Neural progenitor cell (in vitro differentiated cells): ENCODE measurements around the gene FBXO22. TPM values are rescaled to one million over a fixed set of nuclear protein-coding genes. Genes with fewer than 3 reads are reported as not detected.
A peak's percentile ranks its signal among the peaks of the same experiment; 100 is the strongest.
"Not testable (repeated sequence)": the region's sequence is repeated elsewhere in the genome, so short reads cannot be mapped to it uniquely, and the experiment has no call there.

Experiments
- DNase-seq: peaks from one replicate; pipeline ENCODE4 v3.0.0-alpha.2; 2016; ENCODE audit warnings: low spot score
- H2AFZ ChIP-seq: fragments of 200-600 bp; sonication (generic); replicated peaks from 2 replicates; pipeline ENCODE4 v1.6.1; 2016; ENCODE audit warnings: antibody characterized with exemption
- H3F3A ChIP-seq: fragments of 200-600 bp; sonication (generic); 2 replicates; pipeline ENCODE4 v1.6.1; 2016; ENCODE audit warnings: antibody characterized with exemption, low read depth
- H3K27ac ChIP-seq: fragments of 200-600 bp; sonication (generic); 2 replicates; pipeline ENCODE4 v1.5.1; 2016; ENCODE audit warnings: mild to moderate bottlenecking
- H3K27me3 ChIP-seq: fragments of 200-600 bp; sonication (generic); 2 replicates; pipeline ENCODE4 v1.6.1; 2016; ENCODE audit warnings: mild to moderate bottlenecking, moderate library complexity
- H3K36me3 ChIP-seq: fragments of 200-600 bp; sonication (generic); 2 replicates; pipeline ENCODE4 v1.5.1; 2016
- H3K4me1 ChIP-seq: fragments of 200-600 bp; sonication (generic); 2 replicates; pipeline ENCODE4 v1.6.1; 2016; ENCODE audit warnings: mixed run types
- H3K4me2 ChIP-seq: fragments of 200-600 bp; sonication (generic); 2 replicates; pipeline ENCODE4 v1.6.1; 2016
- H3K4me3 ChIP-seq: fragments of 200-600 bp; sonication (generic); 2 replicates; pipeline ENCODE4 v1.5.1; 2016
- H3K79me2 ChIP-seq: fragments of 200-600 bp; sonication (generic); 2 replicates; pipeline ENCODE4 v1.6.1; 2016; ENCODE audit warnings: low read depth
- H3K9ac ChIP-seq: fragments of 200-600 bp; sonication (generic); 2 replicates; pipeline ENCODE4 v1.6.1; 2016
- H3K9me3 ChIP-seq: fragments of 200-600 bp; sonication (generic); 2 replicates; pipeline ENCODE4 v1.5.1; 2016; ENCODE audit warnings: low read depth
- H4K20me1 ChIP-seq: fragments of 200-600 bp; sonication (generic); 2 replicates; pipeline ENCODE4 v1.6.1; 2016; ENCODE audit warnings: low read depth
- H3K27ac Mint-ChIP-seq: 3 replicates; pipeline ENCODE4 v1.8.0; 2021; ENCODE audit warnings: mixed read lengths
- H3K27me3 Mint-ChIP-seq: 2 replicates; pipeline ENCODE4 v1.8.0; 2022; ENCODE audit warnings: low read depth, mild to moderate bottlenecking, inconsistent platforms, moderate library complexity, mixed read lengths; ENCODE audit not compliant: insufficient read depth
- H3K36me3 Mint-ChIP-seq: 3 replicates; pipeline ENCODE4 v1.8.0; 2021; ENCODE audit warnings: mixed read lengths
- H3K4me1 Mint-ChIP-seq: 3 replicates; pipeline ENCODE4 v1.8.0; 2021; ENCODE audit warnings: mixed read lengths
- H3K4me3 Mint-ChIP-seq: 3 replicates; pipeline ENCODE4 v1.8.0; 2021; ENCODE audit warnings: mild to moderate bottlenecking, moderate library complexity, mixed read lengths
- H3K9me3 Mint-ChIP-seq: 3 replicates; pipeline ENCODE4 v1.8.0; 2020; ENCODE audit warnings: mixed read lengths
- EZH2 ChIP-seq: fragments of 200-600 bp; sonication (generic); IDR thresholded peaks from 2 replicates; pipeline ENCODE4 v1.6.1; 2017; ENCODE audit warnings: antibody characterized with exemption, mild to moderate bottlenecking, moderate library complexity
- EZH2phosphoT487 ChIP-seq: fragments of 200-600 bp; sonication (generic); IDR thresholded peaks from 2 replicates; pipeline ENCODE4 v1.6.1; 2017; ENCODE audit warnings: antibody characterized with exemption
- total RNA-seq: library from RNA; depleted of rRNA; stranded (reverse); fragments of >200 nt; gene quantifications from 2 replicates; pipeline ENCODE4 v1.2.3, GENCODE V29; 2015; ENCODE audit warnings: low replicate concordance
- TF ChIP-seq, protein P1 (sequence below): fragments of 200-600 bp; sonication (generic); IDR thresholded peaks from 2 replicates; pipeline ENCODE4 v1.5.1; 2017; ENCODE audit warnings: antibody characterized with exemption, mild to moderate bottlenecking

Gene FBXO22
- total RNA-seq, 1 donor from 2014 or later, result 70.9 TPM

DNA sequence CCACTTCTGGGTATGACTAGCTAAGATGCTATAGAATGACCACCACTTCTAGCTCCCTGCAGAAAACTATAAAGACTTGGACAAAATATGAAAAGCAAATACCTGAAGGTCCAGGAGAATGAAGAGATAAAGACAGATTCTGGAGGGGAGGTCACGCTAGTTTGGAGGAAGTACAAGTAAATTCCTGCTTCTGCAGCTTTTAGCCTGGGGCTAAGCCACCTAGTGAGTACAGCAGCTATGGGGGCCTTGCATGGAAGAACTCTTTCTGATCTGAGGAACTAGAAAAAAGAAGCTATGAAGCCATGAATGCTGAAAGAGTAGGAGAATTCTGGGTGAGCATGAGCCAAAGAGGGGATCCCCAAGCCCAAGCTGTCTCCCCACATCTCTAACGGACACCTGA, 78.8 kb downstream of the FBXO22 start:
- H3F3A ChIP-seq, result no peaks in the 10 kb centered on the region
- H3K27me3 Mint-ChIP-seq, result no peaks in the 10 kb centered on the region
- H3K4me1 Mint-ChIP-seq, result no peaks in the 10 kb centered on the region
- H4K20me1 ChIP-seq, result no peaks in the 10 kb centered on the region
- H3K9ac ChIP-seq, result no peak overlapping the region
- H3K4me3 ChIP-seq, result no peak overlapping the region
- no peaks in the 10 kb centered on the region for H3K9me3 Mint-ChIP-seq
- no peaks in the 10 kb centered on the region for H3K4me1 ChIP-seq
- H3K27ac ChIP-seq, result no peak overlapping the region
- H3K27ac Mint-ChIP-seq, result no peak overlapping the region
- DNase-seq, result no peak
- H3K36me3 ChIP-seq, result no peaks in the 10 kb centered on the region
- no peaks in the 10 kb centered on the region for H3K79me2 ChIP-seq
- H3K27me3 ChIP-seq, result no peaks in the 10 kb centered on the region
- no peaks in the 10 kb centered on the region for H3K36me3 Mint-ChIP-seq
- TF ChIP-seq EZH2, result no peak
- TF ChIP-seq, protein P1, sequence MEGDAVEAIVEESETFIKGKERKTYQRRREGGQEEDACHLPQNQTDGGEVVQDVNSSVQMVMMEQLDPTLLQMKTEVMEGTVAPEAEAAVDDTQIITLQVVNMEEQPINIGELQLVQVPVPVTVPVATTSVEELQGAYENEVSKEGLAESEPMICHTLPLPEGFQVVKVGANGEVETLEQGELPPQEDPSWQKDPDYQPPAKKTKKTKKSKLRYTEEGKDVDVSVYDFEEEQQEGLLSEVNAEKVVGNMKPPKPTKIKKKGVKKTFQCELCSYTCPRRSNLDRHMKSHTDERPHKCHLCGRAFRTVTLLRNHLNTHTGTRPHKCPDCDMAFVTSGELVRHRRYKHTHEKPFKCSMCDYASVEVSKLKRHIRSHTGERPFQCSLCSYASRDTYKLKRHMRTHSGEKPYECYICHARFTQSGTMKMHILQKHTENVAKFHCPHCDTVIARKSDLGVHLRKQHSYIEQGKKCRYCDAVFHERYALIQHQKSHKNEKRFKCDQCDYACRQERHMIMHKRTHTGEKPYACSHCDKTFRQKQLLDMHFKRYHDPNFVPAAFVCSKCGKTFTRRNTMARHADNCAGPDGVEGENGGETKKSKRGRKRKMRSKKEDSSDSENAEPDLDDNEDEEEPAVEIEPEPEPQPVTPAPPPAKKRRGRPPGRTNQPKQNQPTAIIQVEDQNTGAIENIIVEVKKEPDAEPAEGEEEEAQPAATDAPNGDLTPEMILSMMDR, result no peak
- no peak for TF ChIP-seq EZH2phosphoT487
- no peaks in the 10 kb centered on the region for H3K9me3 ChIP-seq
- peak overlapping the region; percentile 67 for H2AFZ ChIP-seq
- H3K4me2 ChIP-seq, result no peak overlapping the region
- no peak overlapping the region for H3K4me3 Mint-ChIP-seq

DNA sequence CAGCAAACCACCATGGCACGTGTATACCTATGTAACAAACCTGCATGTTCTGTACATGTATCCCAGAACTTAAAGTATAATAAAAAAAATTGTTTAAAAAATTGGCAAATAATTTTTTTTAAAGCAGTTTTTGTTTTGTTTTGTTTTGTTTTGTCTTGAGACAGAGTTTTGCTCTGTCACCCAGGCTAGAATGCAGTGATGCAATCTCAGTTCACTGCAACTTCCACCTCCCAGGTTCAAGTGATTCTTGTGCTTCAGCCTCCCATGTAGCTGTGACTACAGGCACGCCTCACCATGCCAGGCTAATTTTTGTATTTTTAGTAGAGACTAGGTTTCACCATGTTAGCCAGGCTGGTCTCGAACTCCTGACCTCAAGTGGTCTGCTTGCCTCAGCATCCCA, 81.0 kb downstream of the FBXO22 start:
- not testable (repeated sequence) for H3K79me2 ChIP-seq, H3K9me3 Mint-ChIP-seq, H3K36me3 Mint-ChIP-seq, H3K27ac Mint-ChIP-seq, H3K27ac ChIP-seq, H3K4me1 Mint-ChIP-seq, H3K27me3 ChIP-seq, H3K36me3 ChIP-seq, H3K9me3 ChIP-seq, H3K4me3 Mint-ChIP-seq, H3K4me2 ChIP-seq, H4K20me1 ChIP-seq, H3K9ac ChIP-seq, H3K4me1 ChIP-seq, H2AFZ ChIP-seq, DNase-seq, H3K27me3 Mint-ChIP-seq, H3F3A ChIP-seq, H3K4me3 ChIP-seq

DNA sequence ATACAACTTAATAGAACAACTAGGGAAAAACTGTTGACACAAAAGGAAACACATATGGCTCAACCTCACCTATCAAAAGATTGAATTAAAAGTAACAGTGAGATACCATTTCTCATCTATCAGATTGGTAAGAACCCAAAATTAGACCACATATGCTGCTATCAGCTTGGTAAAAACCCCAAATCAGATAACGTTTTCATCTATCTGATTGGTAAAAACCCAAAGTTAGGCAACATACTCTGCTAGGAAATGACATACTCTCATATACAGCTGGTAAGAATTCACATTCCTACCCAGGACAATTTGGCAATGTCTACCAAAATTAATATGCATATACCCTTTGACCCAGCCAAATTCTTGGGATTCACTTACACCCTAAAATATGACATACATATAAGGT, 82.3 kb downstream of the FBXO22 start:
- no peaks in the 10 kb centered on the region for H3K27me3 Mint-ChIP-seq
- H3K4me3 Mint-ChIP-seq, result no peak overlapping the region
- Histone ChIP-seq H3K27ac (no peak overlapping the region), H2AFZ (no peak overlapping the region), H3F3A (no peaks in the 10 kb centered on the region), H3K4me2 (no peak overlapping the region), H3K36me3 (no peaks in the 10 kb centered on the region), H3K79me2 (no peaks in the 10 kb centered on the region), H3K4me1 (no peaks in the 10 kb centered on the region), H4K20me1 (no peaks in the 10 kb centered on the region), H3K27me3 (no peaks in the 10 kb centered on the region), H3K9ac (no peak overlapping the region), H3K9me3 (no peaks in the 10 kb centered on the region), H3K4me3 (no peak overlapping the region)
- DNase-seq, result no peak
- no peaks in the 10 kb centered on the region for H3K36me3 Mint-ChIP-seq
- TF ChIP-seq, protein P1, result no peak
- TF ChIP-seq EZH2phosphoT487, result no peak
- no peaks in the 10 kb centered on the region for H3K4me1 Mint-ChIP-seq
- no peak overlapping the region for H3K27ac Mint-ChIP-seq
- no peaks in the 10 kb centered on the region for H3K9me3 Mint-ChIP-seq

DNA sequence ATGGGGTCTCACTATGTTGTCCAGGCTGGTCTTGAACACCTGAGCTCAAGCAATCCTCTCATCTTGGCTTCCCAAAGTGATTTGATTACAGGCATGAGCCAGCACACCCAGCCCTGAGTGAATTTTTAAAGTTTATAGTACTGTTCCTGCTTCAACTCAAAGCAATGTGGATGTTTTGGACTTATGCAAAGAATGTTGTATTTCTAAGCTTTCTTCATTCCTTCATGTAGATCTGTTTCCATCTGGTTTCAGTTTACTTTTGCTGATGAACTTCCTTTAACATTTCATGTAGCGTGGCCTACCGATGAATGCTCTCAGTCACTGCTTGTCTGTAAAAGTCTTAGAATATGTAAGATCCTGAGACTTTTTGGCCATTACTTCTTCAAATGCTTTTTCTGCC, 85.4 kb downstream of the FBXO22 start:
- no peak for DNase-seq
- Histone ChIP-seq H4K20me1 (no peaks in the 10 kb centered on the region), H3K27ac (no peak overlapping the region), H3K4me2 (no peak overlapping the region), H3K4me1 (no peaks in the 10 kb centered on the region), H3F3A (no peaks in the 10 kb centered on the region), H3K9me3 (no peaks in the 10 kb centered on the region), H3K4me3 (no peak overlapping the region), H2AFZ (no peak overlapping the region), H3K27me3 (no peaks in the 10 kb centered on the region), H3K36me3 (no peaks in the 10 kb centered on the region), H3K79me2 (no peaks in the 10 kb centered on the region), H3K9ac (no peak overlapping the region)
- H3K27me3 Mint-ChIP-seq, result no peaks in the 10 kb centered on the region
- no peaks in the 10 kb centered on the region for H3K36me3 Mint-ChIP-seq
- H3K4me1 Mint-ChIP-seq, result no peaks in the 10 kb centered on the region
- H3K27ac Mint-ChIP-seq, result no peak overlapping the region
- no peak overlapping the region for H3K4me3 Mint-ChIP-seq
- TF ChIP-seq, protein P1, result no peak
- TF ChIP-seq EZH2phosphoT487, result no peak
- no peak for TF ChIP-seq EZH2
- peaks cover 3% of the 10 kb centered on the region for H3K9me3 Mint-ChIP-seq
